Immature natural killer cell (primary cell): Measurements from ENCODE around the gene UNKL. TPM values are rescaled to one million over a fixed set of nuclear protein-coding genes. Genes with fewer than 3 reads are reported as not detected.

Source experiments
- DNase-seq, 3 donors: peaks; one replicate each; pipeline ENCODE4 v3.0.0; 2022; ENCODE audit warnings: mixed read lengths in 1 of 3
- H3K27ac Mint-ChIP-seq, 6 donors: one replicate each; pipeline ENCODE4 v1.8.0; 2020; ENCODE audit warnings: mixed read lengths in 6 of 6, mild to moderate bottlenecking in 5 of 6, inconsistent platforms in 4 of 6, moderate library complexity in 3 of 6
- H3K27me3 Mint-ChIP-seq, 3 donors: one replicate each; pipeline ENCODE4 v1.8.0; 2020 to 2021; ENCODE audit warnings: low read depth in 3 of 3, mild to moderate bottlenecking in 3 of 3, mixed read lengths in 3 of 3, moderate library complexity in 3 of 3, inconsistent platforms in 1 of 3
- H3K36me3 Mint-ChIP-seq, 3 donors: one replicate each; pipeline ENCODE4 v1.8.0; 2020; ENCODE audit warnings: mixed read lengths in 3 of 3, inconsistent platforms in 2 of 3, mild to moderate bottlenecking in 2 of 3
- H3K4me1 Mint-ChIP-seq, 2 donors: one replicate each; pipeline ENCODE4 v1.8.0; 2020; ENCODE audit warnings: inconsistent platforms in 2 of 2, mild to moderate bottlenecking in 2 of 2, mixed read lengths in 2 of 2, moderate library complexity in 1 of 2
- H3K4me3 Mint-ChIP-seq, 5 donors: one replicate each; pipeline ENCODE4 v1.8.0; 2020; ENCODE audit warnings: mild to moderate bottlenecking in 5 of 5, mixed read lengths in 5 of 5, inconsistent platforms in 3 of 5, moderate library complexity in 3 of 5
- H3K9me3 Mint-ChIP-seq, 6 donors: one replicate each; pipeline ENCODE4 v1.8.0; 2020; ENCODE audit warnings: mild to moderate bottlenecking in 6 of 6, mixed read lengths in 6 of 6, inconsistent platforms in 4 of 6, moderate library complexity in 3 of 6
- polyA plus RNA-seq, 3 donors: library from polyadenylated mRNA; unstranded; fragments of 300-500 nt; fragmentation: Illumina TruSeq; gene quantifications; one replicate each; pipeline ENCODE4 v1.2.3, GENCODE V29; 2021

The UNKL gene
- polyA plus RNA-seq, 3 donors from 2014 or later = 1.0 to 14.5 (median 5.9) TPM

GRCh38 chr16:1342526-1343427, 71.7 kb downstream of the UNKL start:
- peaks cover 0 to 3% (median 2%) of the 10 kb centered on the region in 3 donors for H3K27me3 Mint-ChIP-seq
- H3K9me3 Mint-ChIP-seq = no peaks in the 10 kb centered on the region
- peak overlapping the region in 5 of 6 donors; percentile 18 to 67 (median 34) for H3K27ac Mint-ChIP-seq

GRCh38 chr16:1341495-1342420, 72.7 kb downstream of the UNKL start:
- H3K27me3 Mint-ChIP-seq = peaks cover 0 to 5% (median 2%) of the 10 kb centered on the region in 3 donors
- H3K9me3 Mint-ChIP-seq = no peaks in the 10 kb centered on the region
- H3K36me3 Mint-ChIP-seq = no peaks in the 10 kb centered on the region
- H3K27ac Mint-ChIP-seq = no peak overlapping the region
- H3K4me3 Mint-ChIP-seq = peak overlapping the region; percentile 65 to 79 (median 76)
- no peak for DNase-seq
- peaks cover 12 to 18% of the 10 kb centered on the region in 2 donors for H3K4me1 Mint-ChIP-seq

More at GRCh38 chr16:1342526-1343427, 71.7 kb downstream of the UNKL start:
- DNase-seq = peak; percentile 93 to 96 (median 94)
- Mint-ChIP-seq H3K4me1 (peaks cover 12 to 18% of the 10 kb centered on the region in 2 donors), H3K4me3 (peak overlapping the region; percentile 65 to 79 (median 76)), H3K36me3 (no peaks in the 10 kb centered on the region)

GRCh38 chr16:1340730-1341494, 73.6 kb downstream of the UNKL start:
- Mint-ChIP-seq H3K27me3 (peaks cover 0 to 5% (median 2%) of the 10 kb centered on the region in 3 donors), H3K4me3 (no peak overlapping the region), H3K36me3 (no peaks in the 10 kb centered on the region), H3K4me1 (peaks cover 12 to 18% of the 10 kb centered on the region in 2 donors), H3K27ac (no peak overlapping the region), H3K9me3 (no peaks in the 10 kb centered on the region)
- DNase-seq = no peak

GRCh38 chr16:1338855-1339675, 75.4 kb downstream of the UNKL start:
- Mint-ChIP-seq H3K36me3 (no peaks in the 10 kb centered on the region), H3K4me1 (peaks cover 12 to 20% of the 10 kb centered on the region in 2 donors), H3K4me3 (no peak overlapping the region), H3K9me3 (no peaks in the 10 kb centered on the region), H3K27me3 (peaks cover 0 to 8% (median 2%) of the 10 kb centered on the region in 3 donors), H3K27ac (no peak overlapping the region)
- no peak for DNase-seq

GRCh38 chr16:1338119-1338730, 76.3 kb downstream of the UNKL start:
- H3K4me3 Mint-ChIP-seq = no peak overlapping the region
- H3K27me3 Mint-ChIP-seq = peaks cover 0 to 8% (median 2%) of the 10 kb centered on the region in 3 donors
- H3K36me3 Mint-ChIP-seq = no peaks in the 10 kb centered on the region
- DNase-seq = peak in 1 of 3 donors; percentile 20
- no peak overlapping the region for H3K27ac Mint-ChIP-seq
- no peaks in the 10 kb centered on the region for H3K9me3 Mint-ChIP-seq
- H3K4me1 Mint-ChIP-seq = peaks cover 10 to 17% of the 10 kb centered on the region in 2 donors

GRCh38 chr16:1337486-1337885, 77.0 kb downstream of the UNKL start:
- no peaks in the 10 kb centered on the region for H3K9me3 Mint-ChIP-seq
- H3K36me3 Mint-ChIP-seq = no peaks in the 10 kb centered on the region
- peaks cover 7 to 13% of the 10 kb centered on the region in 2 donors for H3K4me1 Mint-ChIP-seq
- peaks cover 1 to 7% (median 2%) of the 10 kb centered on the region in 3 donors for H3K27me3 Mint-ChIP-seq
- H3K4me3 Mint-ChIP-seq = no peak overlapping the region
- H3K27ac Mint-ChIP-seq = no peak overlapping the region
- DNase-seq = no peak

GRCh38 chr16:1336619-1337018, 77.9 kb downstream of the UNKL start:
- Mint-ChIP-seq H3K4me1 (peaks cover 12 to 14% of the 10 kb centered on the region in 2 donors), H3K9me3 (no peaks in the 10 kb centered on the region), H3K4me3 (no peak overlapping the region), H3K27me3 (peaks cover 4 to 14% (median 8%) of the 10 kb centered on the region in 3 donors), H3K27ac (no peak overlapping the region), H3K36me3 (no peaks in the 10 kb centered on the region)
- no peak for DNase-seq

GRCh38 chr16:1335996-1336395, 78.5 kb downstream of the UNKL start:
- H3K4me1 Mint-ChIP-seq = peaks cover 18 to 20% of the 10 kb centered on the region in 2 donors
- peaks cover 4 to 15% (median 10%) of the 10 kb centered on the region in 3 donors for H3K27me3 Mint-ChIP-seq
- no peak overlapping the region for H3K27ac Mint-ChIP-seq
- no peaks in the 10 kb centered on the region for H3K36me3 Mint-ChIP-seq
- H3K9me3 Mint-ChIP-seq = no peaks in the 10 kb centered on the region
- H3K4me3 Mint-ChIP-seq = no peak overlapping the region
- DNase-seq = no peak

GRCh38 chr16:1335211-1335971, 79.1 kb downstream of the UNKL start:
- Mint-ChIP-seq H3K9me3 (no peaks in the 10 kb centered on the region), H3K36me3 (no peaks in the 10 kb centered on the region), H3K27ac (no peak overlapping the region), H3K4me3 (peak overlapping the region in 1 of 5 donors; percentile 10), H3K27me3 (peaks cover 4 to 13% (median 10%) of the 10 kb centered on the region in 3 donors), H3K4me1 (peaks cover 19% of the 10 kb centered on the region in 2 donors)
- DNase-seq = no peak

GRCh38 chr16:1334739-1335138, 79.8 kb downstream of the UNKL start:
- peaks cover 4 to 13% (median 10%) of the 10 kb centered on the region in 3 donors for H3K27me3 Mint-ChIP-seq
- H3K9me3 Mint-ChIP-seq = no peaks in the 10 kb centered on the region
- peaks cover 19% of the 10 kb centered on the region in 2 donors for H3K4me1 Mint-ChIP-seq
- no peaks in the 10 kb centered on the region for H3K36me3 Mint-ChIP-seq
- no peak for DNase-seq
- H3K4me3 Mint-ChIP-seq = peak overlapping the region in 1 of 5 donors; percentile 10
- H3K27ac Mint-ChIP-seq = no peak overlapping the region

- H3K4me3 Mint-ChIP-seq = peak overlapping the region in 1 of 5 donors; percentile 26
- H3K27me3 Mint-ChIP-seq = peaks cover 4 to 13% (median 10%) of the 10 kb centered on the region in 3 donors
- H3K36me3 Mint-ChIP-seq = no peaks in the 10 kb centered on the region
- no peak overlapping the region for H3K27ac Mint-ChIP-seq
- H3K4me1 Mint-ChIP-seq = peaks cover 19% of the 10 kb centered on the region in 2 donors
- no peak for DNase-seq
- no peaks in the 10 kb centered on the region for H3K9me3 Mint-ChIP-seq
Measured at GRCh38 chr16:1333854-1334700, 80.4 kb downstream of the UNKL start.
